BJ (cell line): ENCODE data around the gene RAPGEF1. TPM values are rescaled to one million over a fixed set of nuclear protein-coding genes. Genes with fewer than 3 reads are reported as not detected.

Experiments used
- CTCF ChIA-PET: fragments of 350-600 bp; formaldehyde crosslinking; extraction: SDS; loops from one replicate; lab custom pipeline; 2021; ENCODE audit warnings: antibody characterized with exemption, inconsistent platforms; lab: Yijun Ruan, JAX
- POLR2A ChIA-PET: fragments of 300-600 bp; sonication (Branson Sonifier 250); formaldehyde crosslinking; extraction: SDS; loops from one replicate; lab custom pipeline; 2021; ENCODE audit warnings: antibody characterized with exemption; lab: Charles Lee
- DNase-seq: peaks from one replicate; pipeline ENCODE4 v3.0.0-alpha.2; 2011; ENCODE audit warnings: low read depth
- H3K27me3 ChIP-seq: 2 replicates; pipeline ENCODE4 v1.6.0; 2011; ENCODE audit warnings: low read length; ENCODE audit not compliant: control insufficient read depth, insufficient read depth
- H3K36me3 ChIP-seq: 2 replicates; pipeline ENCODE4 v1.5.1; 2011; ENCODE audit warnings: low read length; ENCODE audit not compliant: control insufficient read depth, insufficient read depth
- H3K4me3 ChIP-seq: 2 replicates; pipeline ENCODE4 v1.5.1; 2011; ENCODE audit warnings: low read depth, mild to moderate bottlenecking, control low read depth, low read length
- CTCF ChIP-seq: IDR thresholded peaks from 2 replicates; pipeline ENCODE4 v1.5.1; 2011; ENCODE audit warnings: low read depth, mild to moderate bottlenecking, control low read depth, inconsistent platforms, low read length, moderate library complexity; ENCODE audit not compliant: insufficient read depth
- polyA plus RNA-seq: library from polyadenylated mRNA; depleted of rRNA; stranded (reverse); fragments of >200 nt; gene quantifications from 2 replicates; pipeline ENCODE4 v1.2.3, GENCODE V29; 2011

The RAPGEF1 gene
- polyA plus RNA-seq, 1 experiment, result 31.6 TPM

DNA sequence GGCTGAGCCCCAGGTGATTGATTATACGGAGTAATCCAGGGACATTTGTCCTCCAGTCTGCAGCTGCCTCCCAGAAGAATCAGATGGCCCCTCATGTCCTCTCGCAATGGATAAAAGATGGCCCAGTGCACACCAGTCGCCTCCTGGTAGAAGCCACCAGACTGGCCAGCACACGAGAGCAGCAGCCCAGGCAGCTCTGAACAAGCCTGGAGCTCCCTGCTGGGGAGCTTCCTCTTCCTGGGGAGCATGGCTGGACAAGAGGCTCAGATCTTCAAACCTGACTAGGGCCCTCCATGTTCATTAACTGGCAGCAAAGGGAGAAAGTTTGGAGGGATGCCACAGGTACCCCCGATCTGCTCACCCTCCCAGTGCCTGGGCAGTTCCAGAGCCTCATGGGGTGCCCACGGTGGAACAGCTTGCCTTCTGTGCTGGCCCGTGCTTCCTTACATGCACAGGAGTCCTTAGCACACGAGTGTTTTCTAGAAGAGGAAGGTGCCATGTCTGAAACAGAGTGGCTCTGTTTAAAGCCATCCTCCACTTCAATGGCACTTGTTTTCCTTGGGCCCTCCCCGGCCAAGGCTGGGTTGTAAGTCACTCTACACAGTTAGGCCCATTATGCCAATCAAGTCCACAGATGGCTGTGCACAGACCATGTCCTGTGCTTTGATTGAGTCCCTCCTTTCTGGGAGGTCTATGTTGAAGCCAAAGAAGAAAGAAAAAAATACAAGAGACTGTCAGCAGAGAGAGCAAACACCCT, 118.9 kb downstream of the RAPGEF1 start:
- no peak for DNase-seq
- no peak for TF ChIP-seq CTCF
- no peaks in the 10 kb centered on the region for H3K27me3 ChIP-seq
- ChIA-PET CTCF (interaction anchor here (0.9 to 1.6 kb wide), 3 partner anchors 13 to 119 kb away, joined by 3 to 5 read pairs (median 3); partner anchors contain the start of gene RAPGEF1), POLR2A (no interaction called here)
- H3K36me3 ChIP-seq, result peaks cover 26% of the 10 kb centered on the region
- H3K4me3 ChIP-seq, result no peak overlapping the region

DNA sequence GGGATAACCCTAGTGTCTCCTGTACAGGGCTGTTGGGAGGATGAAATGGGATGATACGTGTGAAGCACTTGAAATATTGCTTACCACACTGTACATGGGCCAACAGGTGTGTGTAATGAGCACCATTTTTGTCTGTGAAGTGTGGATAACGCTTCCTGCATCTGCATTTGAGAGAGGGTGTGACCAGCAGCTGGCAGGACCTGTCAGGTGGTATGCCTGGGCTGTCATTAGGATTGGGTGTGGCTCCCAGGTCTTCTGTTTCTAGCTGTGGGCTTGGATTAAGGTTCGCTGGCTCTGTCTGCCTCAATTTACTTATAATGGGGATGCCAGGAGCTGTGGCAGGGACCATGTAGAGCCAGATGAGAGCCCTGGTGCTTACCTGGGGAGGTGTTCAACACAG, 120.2 kb downstream of the RAPGEF1 start:
- Histone ChIP-seq H3K36me3 (peaks cover 28% of the 10 kb centered on the region), H3K27me3 (no peaks in the 10 kb centered on the region), H3K4me3 (no peak overlapping the region)
- ChIA-PET CTCF (interaction anchor here (1.0 kb wide), 1 partner anchor 8 kb away, joined by 3 read pairs; no protein-coding TSS in a partner anchor), POLR2A (no interaction called here)
- DNase-seq, result no peak
- TF ChIP-seq CTCF, result no peak

DNA sequence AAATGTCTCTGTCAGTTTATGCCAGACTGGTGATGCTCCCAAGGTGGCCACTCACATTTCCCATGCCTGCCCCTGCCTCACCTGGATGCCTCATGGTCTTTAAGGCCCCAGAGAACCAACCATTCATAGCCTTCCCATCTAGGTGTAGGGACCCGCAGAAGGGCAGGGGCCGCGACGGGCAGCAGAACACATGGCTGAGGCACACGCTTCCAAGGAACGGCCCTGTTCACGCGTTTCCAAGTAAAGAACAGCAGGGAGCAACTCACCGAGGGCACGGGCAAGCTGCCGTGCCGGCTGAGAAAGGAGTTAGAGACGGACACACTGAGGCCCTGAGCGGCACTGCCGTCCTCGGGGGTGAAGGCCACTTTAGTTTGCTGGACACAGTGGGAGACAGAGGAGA, 121.1 kb downstream of the RAPGEF1 start:
- no peak for DNase-seq
- peaks cover 28% of the 10 kb centered on the region for H3K36me3 ChIP-seq
- H3K4me3 ChIP-seq, result no peak overlapping the region
- POLR2A ChIA-PET, result no interaction called here
- no peak for TF ChIP-seq CTCF
- CTCF ChIA-PET, result no interaction called here
- H3K27me3 ChIP-seq, result no peaks in the 10 kb centered on the region

- POLR2A ChIA-PET, result no interaction called here
- H3K27me3 ChIP-seq, result no peaks in the 10 kb centered on the region
- no peak for DNase-seq
- H3K36me3 ChIP-seq, result peaks cover 28% of the 10 kb centered on the region
- no peak for TF ChIP-seq CTCF
- H3K4me3 ChIP-seq, result no peak overlapping the region
- CTCF ChIA-PET, result interaction anchor here (1.6 kb wide), 1 partner anchor 121 kb away, joined by 3 read pairs; no protein-coding TSS in a partner anchor
Measured at GRCh38 chr9:131618071-131618479, 121.8 kb downstream of the RAPGEF1 start.

- TF ChIP-seq CTCF, result no peak
- Histone ChIP-seq H3K36me3 (peaks cover 28% of the 10 kb centered on the region), H3K27me3 (no peaks in the 10 kb centered on the region), H3K4me3 (no peak overlapping the region)
- CTCF ChIA-PET, result interaction anchor here (1.6 kb wide), 1 partner anchor 122 kb away, joined by 3 read pairs; no protein-coding TSS in a partner anchor
- POLR2A ChIA-PET, result no interaction called here
- no peak for DNase-seq
Measured at GRCh38 chr9:131617611-131618010, 122.3 kb downstream of the RAPGEF1 start.
